Effector memory CD8-positive, alpha-beta T cell (primary cell): Measurements from ENCODE around the gene CLINT1.

Experiments used
- ATAC-seq: fragments of 150-1000 bp; cut with Tn5 transposase; replicated peaks from 2 replicates; pipeline ENCODE4 v1.10.0; 2021; ENCODE audit warnings: mild to moderate bottlenecking, moderate library complexity
- DNase-seq, 3 experiments: peaks; one replicate each; pipeline ENCODE4 v3.0.0; 2021
- H3K27ac Mint-ChIP-seq, 2 donors: one replicate each; pipeline ENCODE4 v1.8.0; 2022; ENCODE audit warnings: mild to moderate bottlenecking in 2 of 2, mixed read lengths in 2 of 2, moderate library complexity in 2 of 2
- H3K27me3 Mint-ChIP-seq, 2 donors: one replicate each; pipeline ENCODE4 v1.8.0; 2022; ENCODE audit warnings: mixed read lengths in 2 of 2
- H3K36me3 Mint-ChIP-seq: one replicate; pipeline ENCODE4 v1.8.0; 2022; ENCODE audit warnings: mild to moderate bottlenecking, moderate library complexity, mixed read lengths; ENCODE audit not compliant: insufficient read depth
- H3K4me1 Mint-ChIP-seq, 2 donors: one replicate each; pipeline ENCODE4 v1.8.0; 2022; ENCODE audit warnings: low read depth in 2 of 2, mixed read lengths in 2 of 2
- H3K4me3 Mint-ChIP-seq, 2 donors: one replicate each; pipeline ENCODE4 v1.8.0; 2022; ENCODE audit warnings: mild to moderate bottlenecking in 2 of 2, mixed read lengths in 2 of 2, moderate library complexity in 2 of 2
- H3K9me3 Mint-ChIP-seq, 2 donors: one replicate each; pipeline ENCODE4 v1.8.0; 2022; ENCODE audit warnings: mixed read lengths in 2 of 2

The CLINT1 gene

DNA sequence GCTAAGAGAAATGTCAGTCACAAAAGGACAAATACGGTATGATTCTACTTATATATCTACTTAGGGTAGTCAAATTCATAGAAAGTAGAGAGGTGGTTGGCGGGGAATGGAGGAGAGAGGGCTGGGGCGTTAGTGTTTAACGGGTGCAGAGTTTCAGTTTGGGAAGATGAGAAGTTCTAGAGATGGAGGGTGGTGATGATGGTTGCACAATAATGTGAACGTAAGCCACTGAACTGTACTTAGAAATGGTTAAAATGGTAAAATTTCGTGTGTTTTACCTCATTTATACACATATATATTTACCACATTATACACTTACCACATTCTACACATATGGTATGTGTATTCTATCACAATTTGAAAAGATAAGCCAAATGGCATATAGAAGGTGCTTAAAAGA lies 79.7 kb downstream of the CLINT1 start:
- H3K27ac Mint-ChIP-seq = no peak overlapping the region
- peaks cover 4% of the 10 kb centered on the region for H3K36me3 Mint-ChIP-seq
- no peak for ATAC-seq
- H3K4me3 Mint-ChIP-seq = no peak overlapping the region
- no peaks in the 10 kb centered on the region for H3K4me1 Mint-ChIP-seq
- no peak for DNase-seq
- H3K9me3 Mint-ChIP-seq = no peaks in the 10 kb centered on the region
- peaks cover 0 to 2% of the 10 kb centered on the region in 2 donors for H3K27me3 Mint-ChIP-seq

DNA sequence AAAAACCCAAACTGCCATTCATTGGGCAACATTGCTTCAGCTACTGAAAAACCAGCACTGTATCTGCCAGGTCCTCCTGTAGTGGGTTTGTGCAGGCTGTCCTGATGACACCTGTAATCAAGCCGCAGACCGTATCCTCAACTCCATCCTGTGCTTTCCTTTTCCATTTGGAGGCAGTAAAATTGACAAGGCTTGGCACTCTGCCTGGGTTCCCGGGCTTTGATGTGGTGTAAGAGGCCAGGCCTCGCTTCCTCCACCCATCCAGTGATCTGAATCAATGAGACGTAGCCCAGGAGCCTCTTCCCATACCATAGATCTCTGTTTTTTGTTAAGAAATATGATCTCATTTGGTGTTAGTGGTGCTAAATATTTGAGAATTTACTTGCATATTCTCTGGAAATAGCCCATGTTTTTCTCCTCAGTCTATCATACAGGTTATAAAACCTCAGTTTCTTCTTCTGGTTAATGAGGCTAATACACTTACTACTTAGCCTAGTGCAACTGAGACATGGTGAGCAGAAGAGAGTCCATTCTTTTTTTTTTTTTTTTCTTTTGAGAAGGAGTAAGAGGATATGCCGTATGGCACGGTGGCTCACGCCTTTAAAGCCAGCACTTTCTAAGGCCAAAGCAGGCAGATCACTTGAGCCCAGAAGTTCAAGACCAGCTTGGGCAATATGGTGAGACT lies 80.7 kb downstream of the CLINT1 start:
- Mint-ChIP-seq H3K4me3 (no peak overlapping the region), H3K27me3 (peaks cover 3 to 12% of the 10 kb centered on the region in 2 donors), H3K9me3 (no peaks in the 10 kb centered on the region), H3K36me3 (peaks cover 1% of the 10 kb centered on the region), H3K4me1 (no peaks in the 10 kb centered on the region), H3K27ac (no peak overlapping the region)
- no peak for DNase-seq
- no peak for ATAC-seq

DNA sequence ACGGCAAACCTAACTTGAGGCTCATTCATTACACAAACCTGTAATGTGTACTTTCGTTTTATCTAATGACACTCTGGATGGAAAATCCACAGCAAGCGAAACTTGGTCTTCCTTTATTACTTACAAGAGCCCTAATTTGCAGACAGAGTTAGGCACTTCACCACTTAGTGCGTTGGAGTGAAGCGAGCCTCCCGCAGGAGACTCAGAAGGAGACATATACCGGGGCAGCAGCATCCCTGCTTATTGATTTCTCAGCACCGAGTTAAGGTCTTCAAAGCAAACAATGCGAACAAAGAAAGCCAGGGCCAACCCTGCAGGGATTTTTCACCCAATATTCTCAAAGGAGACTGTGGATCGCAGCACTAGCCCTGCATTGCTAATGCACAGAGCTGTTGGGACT lies 86.8 kb downstream of the CLINT1 start:
- H3K4me1 Mint-ChIP-seq = peaks cover 2 to 4% of the 10 kb centered on the region in 2 donors
- ATAC-seq (no peak), DNase-seq (no peak)
- H3K36me3 Mint-ChIP-seq = no peaks in the 10 kb centered on the region
- peaks cover 12 to 15% of the 10 kb centered on the region in 2 donors for H3K27me3 Mint-ChIP-seq
- H3K27ac Mint-ChIP-seq = no peak overlapping the region
- H3K4me3 Mint-ChIP-seq = peak overlapping the region in 1 of 2 donors; percentile 13
- no peaks in the 10 kb centered on the region for H3K9me3 Mint-ChIP-seq

DNA sequence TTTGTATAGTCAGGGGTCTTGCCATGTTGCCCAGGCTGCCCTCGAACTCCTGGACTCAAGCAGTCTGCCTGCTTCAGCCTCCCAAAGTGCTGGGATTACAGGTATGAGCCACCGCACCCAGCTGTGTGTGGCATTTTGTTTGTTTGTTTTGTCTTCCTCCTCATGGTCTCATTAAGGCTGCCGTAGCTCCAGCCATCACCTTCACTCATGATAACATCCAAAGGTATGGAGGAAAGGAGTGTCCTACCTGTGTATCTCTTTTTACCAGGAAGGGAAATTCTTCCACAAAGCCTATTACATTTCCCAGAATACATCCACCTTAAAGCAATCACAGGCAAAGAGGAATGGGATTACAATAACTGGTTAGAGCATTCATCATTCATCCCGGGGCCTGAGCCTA lies 88.3 kb downstream of the CLINT1 start:
- H3K27ac Mint-ChIP-seq = no peak overlapping the region
- peaks cover 2 to 4% of the 10 kb centered on the region in 2 donors for H3K4me1 Mint-ChIP-seq
- no peaks in the 10 kb centered on the region for H3K9me3 Mint-ChIP-seq
- DNase-seq (no peak), ATAC-seq (no peak)
- H3K36me3 Mint-ChIP-seq = no peaks in the 10 kb centered on the region
- H3K4me3 Mint-ChIP-seq = no peak overlapping the region
- H3K27me3 Mint-ChIP-seq = peaks cover 12 to 15% of the 10 kb centered on the region in 2 donors

DNA sequence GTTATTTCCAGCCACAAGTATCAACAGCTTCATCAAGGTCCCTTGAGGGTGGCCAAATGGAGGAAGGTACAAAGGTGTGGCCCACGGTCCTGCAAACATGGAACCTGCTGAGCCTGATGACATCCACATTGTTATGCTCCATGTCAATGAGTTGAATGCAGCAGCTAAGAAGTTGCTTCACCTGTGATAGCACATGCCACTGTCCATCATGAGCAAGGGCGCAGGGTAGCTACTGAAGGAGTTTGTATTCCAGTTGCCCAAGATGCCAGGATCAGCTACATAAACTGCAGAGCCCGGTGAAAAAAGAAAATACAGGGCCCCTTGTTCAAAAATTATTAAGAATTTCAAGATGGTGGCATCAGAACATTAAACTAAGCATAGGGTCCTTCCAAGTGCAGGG lies 91.3 kb downstream of the CLINT1 start:
- H3K9me3 Mint-ChIP-seq = no peaks in the 10 kb centered on the region
- no peak overlapping the region for H3K4me3 Mint-ChIP-seq
- DNase-seq (no peak), ATAC-seq (no peak)
- no peaks in the 10 kb centered on the region for H3K36me3 Mint-ChIP-seq
- peaks cover 2 to 4% of the 10 kb centered on the region in 2 donors for H3K4me1 Mint-ChIP-seq
- H3K27ac Mint-ChIP-seq = no peak overlapping the region
- H3K27me3 Mint-ChIP-seq = peaks cover 0 to 8% of the 10 kb centered on the region in 2 donors

DNA sequence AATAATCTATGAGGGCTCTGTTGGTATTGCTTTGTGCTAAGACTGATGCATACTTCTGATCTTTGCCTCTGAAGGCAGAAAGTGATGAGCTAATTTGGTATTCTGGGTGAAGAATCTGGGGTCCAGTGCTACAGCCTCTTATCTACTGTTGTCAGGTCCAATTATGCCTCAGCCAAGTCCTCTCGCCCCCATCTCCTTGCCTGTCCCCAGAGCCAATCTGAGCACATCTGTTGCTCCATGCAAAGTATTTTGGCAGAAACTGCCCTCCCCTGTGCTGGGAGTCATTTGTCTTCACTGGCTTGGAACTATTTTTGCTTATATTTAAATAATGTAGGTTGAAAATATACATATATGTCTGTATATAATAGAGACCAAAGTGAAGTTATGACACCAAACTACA lies 92.0 kb downstream of the CLINT1 start:
- H3K9me3 Mint-ChIP-seq = no peaks in the 10 kb centered on the region
- no peak overlapping the region for H3K4me3 Mint-ChIP-seq
- no peak for DNase-seq
- peaks cover 0 to 8% of the 10 kb centered on the region in 2 donors for H3K27me3 Mint-ChIP-seq
- H3K27ac Mint-ChIP-seq = no peak overlapping the region
- no peak for ATAC-seq
- peaks cover 0 to 2% of the 10 kb centered on the region in 2 donors for H3K4me1 Mint-ChIP-seq
- no peaks in the 10 kb centered on the region for H3K36me3 Mint-ChIP-seq

DNA sequence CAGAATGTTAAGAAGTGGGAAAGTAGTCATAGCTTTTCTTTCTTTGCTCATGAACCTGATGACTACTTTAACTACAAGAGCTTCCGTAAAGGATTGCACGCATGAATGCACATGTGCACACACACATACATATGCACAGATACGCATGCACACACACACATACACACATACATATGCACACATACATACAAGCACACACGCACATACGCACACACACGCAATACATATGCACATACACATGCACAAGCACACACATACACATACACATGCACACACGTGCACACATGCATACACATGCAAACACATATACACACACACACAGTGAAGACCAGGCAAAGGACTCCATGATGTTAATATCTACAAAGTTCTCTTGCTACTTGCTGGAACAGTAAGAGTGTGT lies 92.5 kb downstream of the CLINT1 start:
- Mint-ChIP-seq H3K27ac (no peak overlapping the region), H3K4me3 (no peak overlapping the region), H3K27me3 (peaks cover 0 to 8% of the 10 kb centered on the region in 2 donors), H3K9me3 (no peaks in the 10 kb centered on the region), H3K4me1 (peaks cover 0 to 2% of the 10 kb centered on the region in 2 donors), H3K36me3 (no peaks in the 10 kb centered on the region)
- DNase-seq (no peak), ATAC-seq (no peak)

DNA sequence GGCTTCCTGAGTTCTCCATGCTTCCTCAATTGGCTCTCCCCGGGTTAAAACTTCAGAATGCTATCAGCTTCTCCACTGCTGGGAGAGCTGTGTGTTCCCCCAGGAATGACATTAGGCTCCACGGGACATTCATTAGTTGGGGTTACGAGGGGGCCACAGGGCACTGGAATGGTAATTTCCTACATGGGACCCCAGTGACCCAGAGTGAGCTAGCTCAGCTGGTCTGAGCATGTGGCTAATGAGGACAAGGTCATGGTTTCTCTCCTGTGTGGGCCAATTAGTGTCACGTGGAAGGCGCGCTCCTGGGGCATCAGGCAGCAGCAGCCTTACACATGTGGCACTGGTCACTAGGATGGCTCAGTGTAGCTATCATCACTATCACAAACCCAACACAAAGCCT lies 94.4 kb downstream of the CLINT1 start:
- H3K4me1 Mint-ChIP-seq = peaks cover 0 to 2% of the 10 kb centered on the region in 2 donors
- H3K9me3 Mint-ChIP-seq = no peaks in the 10 kb centered on the region
- H3K27me3 Mint-ChIP-seq = no peaks in the 10 kb centered on the region
- no peak overlapping the region for H3K27ac Mint-ChIP-seq
- H3K36me3 Mint-ChIP-seq = no peaks in the 10 kb centered on the region
- H3K4me3 Mint-ChIP-seq = no peak overlapping the region
- DNase-seq (no peak), ATAC-seq (no peak)

DNA sequence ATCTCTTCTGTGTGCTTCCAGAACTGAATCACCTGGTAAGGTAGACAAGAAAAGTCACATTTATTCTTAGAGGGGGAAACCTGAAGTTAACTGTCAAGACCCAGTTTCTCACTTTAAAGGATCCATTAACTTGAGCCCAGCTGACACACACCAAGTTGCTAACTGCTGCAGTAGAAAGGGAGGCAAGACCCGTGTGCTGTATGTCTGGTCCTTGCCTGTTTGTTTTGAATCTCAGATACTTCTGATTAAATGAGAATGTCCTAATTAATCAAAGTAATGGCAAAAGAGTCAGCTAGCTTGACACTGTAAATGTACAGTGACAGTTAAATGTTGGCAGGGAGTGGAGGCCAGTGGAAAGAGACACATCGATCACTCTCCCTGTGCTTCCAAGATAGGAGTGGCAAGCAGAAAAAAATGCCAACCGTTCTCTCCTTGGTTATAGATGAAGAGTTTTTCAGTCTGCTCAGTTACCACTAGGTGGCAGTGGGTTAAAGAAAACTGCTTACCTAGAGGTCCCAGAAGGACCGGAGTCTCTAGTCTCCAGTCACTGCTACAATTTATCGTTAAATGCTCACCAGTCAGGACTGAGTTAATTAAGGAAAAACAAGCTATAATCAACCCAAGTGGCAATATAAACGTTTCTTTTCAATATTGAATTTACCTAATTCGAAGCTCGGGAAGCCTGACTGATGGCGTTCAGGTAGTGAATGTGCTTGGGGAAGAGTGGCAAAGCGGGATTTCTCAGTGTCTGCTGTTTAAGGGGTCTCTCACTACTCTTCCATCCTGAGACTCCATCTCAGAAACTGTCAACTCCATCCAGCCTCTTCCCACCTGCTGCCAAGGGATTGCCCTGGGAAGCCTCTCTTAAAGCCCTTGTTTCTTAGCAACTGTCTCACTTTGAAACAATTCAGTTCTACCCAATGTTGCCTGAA lies 97.0 kb downstream of the CLINT1 start:
- no peak overlapping the region for H3K4me3 Mint-ChIP-seq
- no peaks in the 10 kb centered on the region for H3K27me3 Mint-ChIP-seq
- ATAC-seq (peak; percentile 77), DNase-seq (peak; percentile 6 to 20 (median 8))
- no peaks in the 10 kb centered on the region for H3K9me3 Mint-ChIP-seq
- peaks cover 5% of the 10 kb centered on the region for H3K36me3 Mint-ChIP-seq
- H3K27ac Mint-ChIP-seq = no peak overlapping the region
- H3K4me1 Mint-ChIP-seq = peaks cover 0 to 2% of the 10 kb centered on the region in 2 donors

DNA sequence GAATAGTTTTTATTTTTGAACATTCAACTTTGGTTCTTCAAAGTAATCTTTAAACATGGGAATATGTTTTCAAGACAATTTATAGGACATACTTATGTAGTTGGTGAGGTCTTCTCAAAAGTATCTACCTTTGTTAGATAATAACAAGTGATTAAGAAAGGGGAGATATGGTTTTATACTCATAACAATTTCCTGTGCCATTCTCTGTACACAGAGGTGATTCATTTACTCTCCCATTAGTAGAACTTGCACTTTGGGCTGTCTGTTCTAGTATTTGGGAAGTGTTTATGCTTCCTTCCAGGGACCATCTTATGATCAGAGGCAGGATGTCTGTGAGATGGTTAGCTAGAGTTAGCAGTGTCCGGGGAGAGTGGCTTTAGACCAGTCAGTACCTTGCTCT lies 100.2 kb downstream of the CLINT1 start:
- ATAC-seq = no peak
- Mint-ChIP-seq H3K9me3 (no peaks in the 10 kb centered on the region), H3K27me3 (no peaks in the 10 kb centered on the region), H3K4me3 (no peak overlapping the region), H3K4me1 (peaks cover 0 to 2% of the 10 kb centered on the region in 2 donors), H3K36me3 (peaks cover 25% of the 10 kb centered on the region), H3K27ac (no peak overlapping the region)
- no peak for DNase-seq

DNA sequence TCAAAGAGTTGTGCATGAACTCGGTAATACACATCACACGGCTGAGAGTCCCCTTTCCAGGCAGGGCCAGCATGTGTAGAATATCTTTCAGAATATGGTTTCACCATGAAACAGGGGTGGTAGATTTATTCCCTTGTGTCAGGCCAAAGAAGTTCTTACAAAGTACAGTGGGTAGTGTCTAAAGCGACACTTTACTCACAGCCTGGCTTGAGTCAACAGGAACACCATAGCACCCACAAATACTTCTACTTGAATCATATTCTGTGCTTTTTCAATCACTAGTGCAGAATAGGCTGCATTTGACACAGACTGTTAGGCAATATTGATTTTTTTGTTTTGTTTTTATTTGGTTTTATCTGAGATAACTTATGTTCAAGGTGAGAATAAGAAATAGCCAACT lies 102.8 kb downstream of the CLINT1 start:
- H3K9me3 Mint-ChIP-seq = no peaks in the 10 kb centered on the region
- H3K27ac Mint-ChIP-seq = no peak overlapping the region
- H3K27me3 Mint-ChIP-seq = no peaks in the 10 kb centered on the region
- ATAC-seq = no peak
- DNase-seq = no peak
- no peak overlapping the region for H3K4me3 Mint-ChIP-seq
- H3K4me1 Mint-ChIP-seq = no peaks in the 10 kb centered on the region
- H3K36me3 Mint-ChIP-seq = peaks cover 41% of the 10 kb centered on the region

DNA sequence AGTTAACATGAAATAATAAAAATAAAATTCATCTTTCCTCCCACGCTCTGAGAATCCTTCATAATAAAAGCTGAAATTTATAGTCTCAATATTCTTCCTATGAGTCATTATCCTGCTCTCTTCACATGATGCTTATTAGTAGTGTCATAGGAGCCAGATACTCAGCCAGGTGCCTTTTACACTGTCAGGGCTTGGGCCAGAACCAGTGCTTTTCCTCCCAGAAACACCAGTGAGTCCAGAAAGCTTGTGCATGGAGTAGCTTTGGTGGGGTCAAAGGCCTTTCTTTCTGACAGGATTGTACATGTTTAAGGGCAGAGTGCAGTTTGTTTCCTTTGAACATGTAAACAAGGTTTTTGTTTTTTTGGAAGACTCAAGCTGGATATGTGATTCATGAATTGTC lies 108.6 kb downstream of the CLINT1 start:
- peaks cover 29% of the 10 kb centered on the region for H3K36me3 Mint-ChIP-seq

DNA sequence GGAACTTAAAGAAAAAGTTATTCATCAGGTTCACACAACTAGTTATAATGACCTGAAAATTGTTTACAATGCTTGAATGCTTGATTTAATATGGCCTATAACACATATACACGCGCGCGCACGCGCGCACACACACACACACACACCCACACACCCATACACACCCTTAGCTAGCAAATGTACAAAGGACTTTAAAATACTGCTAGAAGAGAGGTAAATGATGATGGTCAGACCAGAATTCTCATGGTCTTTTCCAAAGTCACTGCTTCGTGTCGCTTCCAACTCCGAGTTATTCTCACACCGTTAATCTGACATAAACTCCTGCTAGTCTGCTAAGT lies 109.5 kb downstream of the CLINT1 start:
- Mint-ChIP-seq H3K4me1 (peaks cover 12% of the 10 kb centered on the region in 2 donors), H3K4me3 (no peak overlapping the region)
- ATAC-seq = no peak

More for the DNA sequence above, 108.6 kb downstream of the CLINT1 start:
- ATAC-seq (no peak), DNase-seq (no peak)
- no peaks in the 10 kb centered on the region for H3K9me3 Mint-ChIP-seq
- no peak overlapping the region for H3K4me3 Mint-ChIP-seq
- H3K27ac Mint-ChIP-seq = no peak overlapping the region
- no peaks in the 10 kb centered on the region for H3K27me3 Mint-ChIP-seq
- H3K4me1 Mint-ChIP-seq = peaks cover 5 to 8% of the 10 kb centered on the region in 2 donors

More for the DNA sequence above, 109.5 kb downstream of the CLINT1 start:
- Mint-ChIP-seq H3K27me3 (no peaks in the 10 kb centered on the region), H3K27ac (no peak overlapping the region), H3K36me3 (peaks cover 20% of the 10 kb centered on the region), H3K9me3 (no peaks in the 10 kb centered on the region)
- DNase-seq = no peak
